B cell (primary cell): ENCODE measurements around the gene HOXB13. TPM values are rescaled to one million over a fixed set of nuclear protein-coding genes. Genes with fewer than 3 reads are reported as not detected.

Experiments
- ATAC-seq: fragments of 200-7000 bp; cut with Tn5 transposase; one replicate; pipeline ENCODE4 v1.10.0; 2021; ENCODE audit warnings: low read depth, mild to moderate bottlenecking, moderate number of reproducible peaks, moderate library complexity
- CTCF ChIA-PET: fragments of 350-600 bp; sonication (Branson Sonifier 250); formaldehyde crosslinking; loops from one replicate; lab custom pipeline; 2021; ENCODE audit warnings: antibody characterized with exemption, inconsistent platforms; lab: Charles Lee
- POLR2A ChIA-PET: fragments of 350-600 bp; sonication (Branson Sonifier 250); formaldehyde crosslinking; loops from one replicate; lab custom pipeline; 2021; ENCODE audit warnings: antibody characterized with exemption; lab: Charles Lee
- DNase-seq: peaks from one replicate; pipeline ENCODE4 v3.0.0; 2013
- H2AFZ ChIP-seq: 2 replicates; pipeline ENCODE4 v1.6.1; 2012; ENCODE audit warnings: mild to moderate bottlenecking, low read depth, low read length; ENCODE audit not compliant: insufficient read depth, poor library complexity, severe bottlenecking
- H3K27ac ChIP-seq, 2 donors: 1 replicate in 1 of 2; 2 replicates in 1 of 2; pipeline ENCODE4 v1.5.1; 2012 to 2013; ENCODE audit warnings: low read length in 2 of 2, mild to moderate bottlenecking in 2 of 2, moderate library complexity in 1 of 2
- H3K27me3 ChIP-seq, 4 experiments: fragments of 200-600 bp in 1 of 4; sonication (generic) in 1 of 4; replicated peaks in 1 of 4; 1 replicate in 2 of 4; 2 replicates in 2 of 4; pipeline versions ENCODE4 v1.6.1 to v1.7.0; 2013 to 2016; ENCODE audit warnings: low read length in 3 of 4, mild to moderate bottlenecking in 2 of 4, mixed read lengths in 1 of 4, moderate library complexity in 1 of 4; ENCODE audit not compliant: insufficient read depth in 4 of 4, control insufficient read depth in 3 of 4; ENCODE audit errors: control extremely low read depth in 1 of 4
- H3K36me3 ChIP-seq, 2 experiments: replicated peaks in 1 of 2; 1 replicate in 1 of 2; 2 replicates in 1 of 2; pipeline versions ENCODE4 v1.6.1 to v1.7.1; 2013; ENCODE audit warnings: low read length in 1 of 2; ENCODE audit not compliant: insufficient read depth in 2 of 2, control insufficient read depth in 1 of 2; ENCODE audit errors: control extremely low read depth in 1 of 2, extremely low read depth in 1 of 2
- H3K4me1 ChIP-seq, 2 donors: fragments of 200-600 bp in 1 of 2; sonication (generic) in 1 of 2; 1 replicate in 1 of 2; 2 replicates in 1 of 2; pipeline versions ENCODE4 v1.5.1 to v1.6.1; 2013 to 2017; ENCODE audit warnings: low read length in 2 of 2; ENCODE audit not compliant: control insufficient read depth in 2 of 2, insufficient read depth in 2 of 2
- H3K4me2 ChIP-seq: replicated peaks from 2 replicates; pipeline ENCODE3; 2012; ENCODE audit warnings: mild to moderate bottlenecking, low read depth, low read length; ENCODE audit not compliant: poor library complexity, severe bottlenecking
- H3K4me3 ChIP-seq, 5 experiments: fragments of 200-600 bp in 1 of 5; sonication (generic) in 1 of 5; 1 replicate in 3 of 5; 2 replicates in 2 of 5; pipeline versions ENCODE4 v1.5.1 to v1.7.0; 2011 to 2016; ENCODE audit warnings: low read length in 4 of 5, mild to moderate bottlenecking in 4 of 5, low read depth in 2 of 5, control low read depth in 1 of 5, moderate library complexity in 1 of 5; ENCODE audit not compliant: insufficient read depth in 1 of 5; ENCODE audit errors: control extremely low read depth in 1 of 5, extremely low read depth in 1 of 5
- H3K79me2 ChIP-seq: fragments of 200-600 bp; sonication (generic); one replicate; pipeline ENCODE4 v1.6.0; 2016; ENCODE audit warnings: low read length; ENCODE audit not compliant: control insufficient read depth, insufficient read depth
- H3K9ac ChIP-seq: fragments of 200-600 bp; sonication (generic); 2 replicates; pipeline ENCODE4 v1.6.1; 2017; ENCODE audit warnings: mild to moderate bottlenecking, low read length, moderate library complexity
- H3K9me3 ChIP-seq, 3 donors: one replicate each; pipeline versions ENCODE4 v1.6.1 to v1.7.1; 2013; ENCODE audit warnings: low read length in 2 of 3; ENCODE audit not compliant: control insufficient read depth in 2 of 3, insufficient read depth in 1 of 3; ENCODE audit errors: control extremely low read depth in 1 of 3
- H4K20me1 ChIP-seq: 2 replicates; pipeline ENCODE4 v1.6.0; 2012; ENCODE audit warnings: mild to moderate bottlenecking, low read length; ENCODE audit not compliant: insufficient read depth, control insufficient read depth, poor library complexity, severe bottlenecking
- H3K27ac Mint-ChIP-seq: one replicate; pipeline ENCODE4 v1.8.0; 2021; ENCODE audit warnings: mixed read lengths
- H3K27me3 Mint-ChIP-seq: one replicate; pipeline ENCODE4 v1.8.0; 2021; ENCODE audit warnings: mixed read lengths
- H3K4me1 Mint-ChIP-seq: one replicate; pipeline ENCODE4 v1.8.0; 2021; ENCODE audit warnings: mixed read lengths
- H3K4me3 Mint-ChIP-seq: one replicate; pipeline ENCODE4 v1.8.0; 2021; ENCODE audit warnings: mixed read lengths
- H3K9me3 Mint-ChIP-seq: one replicate; pipeline ENCODE4 v1.8.0; 2022; ENCODE audit warnings: mixed read lengths; ENCODE audit not compliant: insufficient read depth
- CTCF ChIP-seq: fragments of 200-600 bp; IDR thresholded peaks from one replicate; pipeline ENCODE4 v1.8.0; 2022; ENCODE audit warnings: antibody characterized with exemption, mild to moderate bottlenecking
- EZH2 ChIP-seq: IDR thresholded peaks from 2 replicates; pipeline ENCODE4 v1.6.1; 2012; ENCODE audit warnings: borderline replicate concordance, low read depth, mild to moderate bottlenecking, moderate library complexity, low read length; ENCODE audit not compliant: insufficient read depth, poor library complexity, severe bottlenecking
- WGBS: methylation state at CpG from one replicate; pipeline ENCODE4 v1.1.5; 2013; ENCODE audit warnings: missing lambda C conversion rate; ENCODE audit not compliant: insufficient coverage; 5-methylcytosine and 5-hydroxymethylcytosine counted together
- intact Hi-C: fragments of 100-400 bp; cut with micrococcal nuclease; formaldehyde crosslinking; loops from one replicate; pipeline ENCODE4 v1.10.0; 2022
- polyA plus RNA-seq: library from polyadenylated mRNA; depleted of rRNA; stranded (reverse); fragments of >200 nt; gene quantifications from 2 replicates; pipeline ENCODE4 v1.2.3, GENCODE V29; 2012
- total RNA-seq, 2 donors: library from RNA; stranded (reverse); fragments of 120-200 nt in 1 of 2; gene quantifications; 1 replicate in 1 of 2; 2 replicates in 1 of 2; pipeline versions ENCODE4 v1.2.3 to v1.2.4, GENCODE V29; 2013 to 2022

The HOXB13 gene
- total and polyA plus RNA-seq, 2 donors (not counting 1 experiment from before 2014, with no cell fraction given): not detected

- Histone ChIP-seq H3K4me3 (peak overlapping the region in 1 of 5 experiments; percentile 19), H3K9me3 (peaks cover 4 to 31% (median 4%) of the 10 kb centered on the region in 3 donors), H3K4me1 (peaks cover 8 to 15% of the 10 kb centered on the region in 2 donors), H4K20me1 (no peaks in the 10 kb centered on the region), H3K9ac (no peak overlapping the region), H2AFZ (peak overlapping the region; percentile 33), H3K27ac (no peak overlapping the region), H3K79me2 (no peaks in the 10 kb centered on the region), H3K27me3 (peaks cover 1 to 90% (median 57%) of the 10 kb centered on the region in 4 experiments), H3K36me3 (no peaks in the 10 kb centered on the region), H3K4me2 (peak overlapping the region; percentile 51)
- DNase-seq (peak; percentile 57), ATAC-seq (no peak)
- Mint-ChIP-seq H3K4me1 (peaks cover 7% of the 10 kb centered on the region), H3K27ac (peak overlapping the region; percentile 2), H3K4me3 (peak overlapping the region; percentile 52), H3K9me3 (no peaks in the 10 kb centered on the region), H3K27me3 (peaks cover 79% of the 10 kb centered on the region)
- WGBS: 12% methylated on average over 32 of the region's 37 CpGs
- no peak for TF ChIP-seq CTCF
- peak; percentile 7 for TF ChIP-seq EZH2
- POLR2A ChIA-PET: interaction anchor here (0.6 kb wide), 1 partner anchor 29 kb away, joined by 5 read pairs; no protein-coding TSS in a partner anchor
- CTCF ChIA-PET: interaction anchor here (1.6 kb wide), 1 partner anchor 15 kb away, joined by 5 read pairs; no protein-coding TSS in a partner anchor
- intact Hi-C loops: no loop called here
These were observed 10.4 kb upstream of the HOXB13 start for GRCh38 chr17:48738803-48739526.

DNA sequence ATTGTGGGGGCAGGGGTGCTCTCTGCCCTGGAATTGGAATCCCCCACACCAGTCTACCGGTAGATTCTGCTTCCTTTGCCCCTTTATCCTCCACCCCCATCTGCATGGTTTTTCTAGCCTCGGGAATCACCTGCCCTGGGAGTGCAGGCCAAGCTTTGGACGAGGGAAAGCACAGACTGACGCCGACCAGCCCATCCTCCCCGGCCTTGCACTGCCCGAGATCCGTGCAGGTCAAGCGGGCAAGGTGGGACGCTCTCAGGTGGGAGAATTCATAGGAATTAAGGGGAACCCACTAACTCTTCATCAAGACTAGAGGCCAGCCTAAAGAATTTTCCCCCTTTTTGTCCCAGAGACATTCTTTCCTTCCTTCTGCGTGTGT, 9.9 kb upstream of the HOXB13 start:
- ATAC-seq (no peak), DNase-seq (no peak)
- Histone ChIP-seq H4K20me1 (no peaks in the 10 kb centered on the region), H3K4me1 (peaks cover 11 to 21% of the 10 kb centered on the region in 2 donors), H3K4me2 (no peak overlapping the region), H3K36me3 (no peaks in the 10 kb centered on the region), H3K27me3 (peaks cover 1 to 90% (median 57%) of the 10 kb centered on the region in 4 experiments), H3K9ac (no peak overlapping the region), H3K27ac (no peak overlapping the region), H2AFZ (no peak overlapping the region), H3K9me3 (peaks cover 4 to 33% (median 4%) of the 10 kb centered on the region in 3 donors), H3K79me2 (no peaks in the 10 kb centered on the region), H3K4me3 (no peak overlapping the region)
- H3K4me3 Mint-ChIP-seq: no peak overlapping the region
- WGBS: 2% methylated on average over 11 of the region's 11 CpGs
- ChIA-PET CTCF (interaction anchor here (0.7 to 1.8 kb wide), 2 partner anchors 9 to 13 kb away, joined by 3 to 4 read pairs; no protein-coding TSS in a partner anchor), POLR2A (no interaction called here)
- TF ChIP-seq EZH2 (no peak), CTCF (no peak)
- H3K27ac Mint-ChIP-seq: no peak overlapping the region
- H3K9me3 Mint-ChIP-seq: no peaks in the 10 kb centered on the region
- peaks cover 79% of the 10 kb centered on the region for H3K27me3 Mint-ChIP-seq
- peaks cover 11% of the 10 kb centered on the region for H3K4me1 Mint-ChIP-seq
- intact Hi-C loops: no loop called here
